HG03565 (cell line): ENCODE measurements around the gene AATK.
"Not testable (repeated sequence)": the region's sequence is repeated elsewhere in the genome, so short reads cannot be mapped to it uniquely, and the experiment has no call there.

Source experiments
- ATAC-seq: cut with Tn5 transposase; IDR thresholded peaks from one replicate; pipeline ENCODE4 v1.9.1; 2021; ENCODE audit warnings: mild to moderate bottlenecking, moderate library complexity; ENCODE audit not compliant: unreplicated experiment

Gene AATK

GRCh38 chr17:81080019-81080418 lies 86.0 kb downstream of the AATK start:
- ATAC-seq, result no peak

GRCh38 chr17:81078026-81078913 lies 87.8 kb downstream of the AATK start:
- not testable (repeated sequence) for ATAC-seq

- no peak for ATAC-seq
These were observed 89.8 kb downstream of the AATK start for GRCh38 chr17:81076141-81076679.

- ATAC-seq, result no peak
These were observed 90.7 kb downstream of the AATK start for GRCh38 chr17:81075307-81075706.

- no peak for ATAC-seq
These were observed 91.1 kb downstream of the AATK start for GRCh38 chr17:81074875-81075274.

GRCh38 chr17:81073967-81074839 lies 91.8 kb downstream of the AATK start:
- no peak for ATAC-seq

GRCh38 chr17:81071761-81072741 lies 94.0 kb downstream of the AATK start:
- ATAC-seq, result no peak

GRCh38 chr17:81070541-81071246 lies 95.3 kb downstream of the AATK start:
- ATAC-seq, result no peak

- no peak for ATAC-seq
These were observed 96.8 kb downstream of the AATK start for GRCh38 chr17:81069135-81069645.

GRCh38 chr17:81068411-81069134 lies 97.4 kb downstream of the AATK start:
- ATAC-seq, result no peak

GRCh38 chr17:81067391-81067811 lies 98.6 kb downstream of the AATK start:
- no peak for ATAC-seq
